CD4-positive, alpha-beta T cell (primary cell): ENCODE data around the gene ZNF385D. TPM values are rescaled to one million over a fixed set of nuclear protein-coding genes. Genes with fewer than 3 reads are reported as not detected.

ENCODE experiments used
- ATAC-seq: fragments of 200-7000 bp; cut with Tn5 transposase; one replicate; pipeline ENCODE4 v1.10.0; 2022; ENCODE audit warnings: mild to moderate bottlenecking; ENCODE audit not compliant: poor library complexity
- CTCF ChIA-PET: fragments of 350-600 bp; sonication (Branson Sonifier 250); formaldehyde crosslinking; loops from one replicate; lab custom pipeline; 2021; ENCODE audit warnings: antibody characterized with exemption, inconsistent platforms; lab: Charles Lee
- POLR2A ChIA-PET: fragments of 350-600 bp; sonication (Branson Sonifier 250); formaldehyde crosslinking; loops from one replicate; lab custom pipeline; 2021; ENCODE audit warnings: antibody characterized with exemption, inconsistent platforms; lab: Charles Lee
- DNase-seq, 14 experiments: peaks; one replicate each; pipeline ENCODE4 v3.0.0-alpha.2; 2013 to 2020; ENCODE audit warnings: mixed read lengths in 2 of 14
- H3K27ac ChIP-seq, 2 donors: one replicate each; pipeline versions ENCODE4 v1.5.1 to v1.7.0; 2013; ENCODE audit warnings: low read length in 2 of 2, low read depth in 1 of 2, mild to moderate bottlenecking in 1 of 2
- H3K27me3 ChIP-seq, 2 experiments: 1 replicate in 1 of 2; 2 replicates in 1 of 2; pipeline versions ENCODE4 v1.6.1 to v1.7.0; 2013; ENCODE audit warnings: low read length in 2 of 2, control low read depth in 1 of 2, mild to moderate bottlenecking in 1 of 2, moderate library complexity in 1 of 2; ENCODE audit not compliant: insufficient read depth in 2 of 2, control insufficient read depth in 1 of 2
- H3K36me3 ChIP-seq: one replicate; pipeline ENCODE4 v1.6.1; 2013; ENCODE audit warnings: low read length, control low read depth; ENCODE audit not compliant: insufficient read depth
- H3K4me1 ChIP-seq: one replicate; pipeline ENCODE4 v1.6.1; 2013; ENCODE audit warnings: low read length, control low read depth; ENCODE audit not compliant: insufficient read depth
- H3K4me3 ChIP-seq: one replicate; pipeline ENCODE4 v1.5.1; 2013; ENCODE audit warnings: mild to moderate bottlenecking, low read length, moderate library complexity
- H3K9me3 ChIP-seq, 2 experiments: 1 replicate in 1 of 2; 2 replicates in 1 of 2; pipeline versions ENCODE4 v1.6.1 to v1.7.0; 2013; ENCODE audit warnings: low read length in 2 of 2, mild to moderate bottlenecking in 2 of 2, control low read depth in 1 of 2, moderate library complexity in 1 of 2; ENCODE audit not compliant: control insufficient read depth in 1 of 2, insufficient read depth in 1 of 2
- H3K27ac Mint-ChIP-seq: one replicate; pipeline ENCODE4 v1.8.0; 2020; ENCODE audit warnings: mixed read lengths
- H3K27me3 Mint-ChIP-seq: one replicate; pipeline ENCODE4 v1.8.0; 2021; ENCODE audit warnings: mixed read lengths
- H3K36me3 Mint-ChIP-seq: one replicate; pipeline ENCODE4 v1.8.0; 2021; ENCODE audit warnings: low read depth, mixed read lengths
- H3K4me1 Mint-ChIP-seq: one replicate; pipeline ENCODE4 v1.8.0; 2021; ENCODE audit warnings: low read depth, mixed read lengths
- H3K4me3 Mint-ChIP-seq: one replicate; pipeline ENCODE4 v1.8.0; 2020; ENCODE audit warnings: mild to moderate bottlenecking, mixed read lengths
- H3K9me3 Mint-ChIP-seq: one replicate; pipeline ENCODE4 v1.8.0; 2020; ENCODE audit warnings: mixed read lengths
- intact Hi-C, 2 experiments: fragments of 100-400 bp; cut with DNase I in 1 of 2; cut with micrococcal nuclease in 1 of 2; formaldehyde crosslinking; loops; one replicate each; pipeline versions ENCODE4 v1.15.1 to v1.9.0; 2023 to 2025; cut with DNase I, micrococcal nuclease
- total RNA-seq, 174 experiments: library from RNA in 2 of 174; stranded (reverse) in 2 of 174; gene quantifications; one replicate each; pipeline ENCODE4 v1.2.3 and lab custom pipeline; 2021 to 2026
- TF ChIP-seq, protein P1 (sequence below): fragments of 200-600 bp; IDR thresholded peaks from one replicate; pipeline ENCODE4 v1.8.0; 2022; ENCODE audit warnings: antibody characterized with exemption, mild to moderate bottlenecking

The ZNF385D gene
- total RNA-seq, 2 experiments from 2014 or later: not detected

DNA sequence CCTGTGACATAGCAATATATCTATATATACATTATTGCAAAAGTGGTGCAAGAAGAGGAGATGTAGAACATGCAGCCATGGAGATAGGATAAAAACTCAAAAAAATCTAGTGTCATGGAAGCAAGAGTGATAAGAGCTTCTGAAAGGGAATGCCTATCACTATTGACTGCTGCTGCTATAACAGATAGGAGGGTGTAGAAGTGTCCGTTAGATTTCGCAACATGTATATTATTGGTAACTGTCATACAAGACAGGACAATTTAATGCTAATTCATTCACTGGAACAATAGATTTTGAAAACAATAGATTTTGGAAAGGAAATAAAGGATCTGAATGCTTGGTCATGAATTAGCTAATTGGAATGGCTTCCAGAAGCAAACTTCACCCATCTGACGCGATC is 224.5 kb downstream of the ZNF385D start:
- no peak overlapping the region for H3K27ac Mint-ChIP-seq
- H3K4me1 Mint-ChIP-seq: no peaks in the 10 kb centered on the region
- DNase-seq (no peak), ATAC-seq (no peak)
- Histone ChIP-seq H3K4me1 (no peaks in the 10 kb centered on the region), H3K27me3 (no peaks in the 10 kb centered on the region), H3K9me3 (no peaks in the 10 kb centered on the region), H3K36me3 (no peaks in the 10 kb centered on the region), H3K4me3 (no peak overlapping the region), H3K27ac (no peak overlapping the region)
- no peaks in the 10 kb centered on the region for H3K27me3 Mint-ChIP-seq
- H3K36me3 Mint-ChIP-seq: no peaks in the 10 kb centered on the region
- intact Hi-C loops: no loop called here
- TF ChIP-seq, protein P1, sequence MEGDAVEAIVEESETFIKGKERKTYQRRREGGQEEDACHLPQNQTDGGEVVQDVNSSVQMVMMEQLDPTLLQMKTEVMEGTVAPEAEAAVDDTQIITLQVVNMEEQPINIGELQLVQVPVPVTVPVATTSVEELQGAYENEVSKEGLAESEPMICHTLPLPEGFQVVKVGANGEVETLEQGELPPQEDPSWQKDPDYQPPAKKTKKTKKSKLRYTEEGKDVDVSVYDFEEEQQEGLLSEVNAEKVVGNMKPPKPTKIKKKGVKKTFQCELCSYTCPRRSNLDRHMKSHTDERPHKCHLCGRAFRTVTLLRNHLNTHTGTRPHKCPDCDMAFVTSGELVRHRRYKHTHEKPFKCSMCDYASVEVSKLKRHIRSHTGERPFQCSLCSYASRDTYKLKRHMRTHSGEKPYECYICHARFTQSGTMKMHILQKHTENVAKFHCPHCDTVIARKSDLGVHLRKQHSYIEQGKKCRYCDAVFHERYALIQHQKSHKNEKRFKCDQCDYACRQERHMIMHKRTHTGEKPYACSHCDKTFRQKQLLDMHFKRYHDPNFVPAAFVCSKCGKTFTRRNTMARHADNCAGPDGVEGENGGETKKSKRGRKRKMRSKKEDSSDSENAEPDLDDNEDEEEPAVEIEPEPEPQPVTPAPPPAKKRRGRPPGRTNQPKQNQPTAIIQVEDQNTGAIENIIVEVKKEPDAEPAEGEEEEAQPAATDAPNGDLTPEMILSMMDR: no peak
- no peak overlapping the region for H3K4me3 Mint-ChIP-seq
- POLR2A ChIA-PET: no interaction called here
- H3K9me3 Mint-ChIP-seq: peaks cover 2% of the 10 kb centered on the region
- CTCF ChIA-PET: no interaction called here

DNA sequence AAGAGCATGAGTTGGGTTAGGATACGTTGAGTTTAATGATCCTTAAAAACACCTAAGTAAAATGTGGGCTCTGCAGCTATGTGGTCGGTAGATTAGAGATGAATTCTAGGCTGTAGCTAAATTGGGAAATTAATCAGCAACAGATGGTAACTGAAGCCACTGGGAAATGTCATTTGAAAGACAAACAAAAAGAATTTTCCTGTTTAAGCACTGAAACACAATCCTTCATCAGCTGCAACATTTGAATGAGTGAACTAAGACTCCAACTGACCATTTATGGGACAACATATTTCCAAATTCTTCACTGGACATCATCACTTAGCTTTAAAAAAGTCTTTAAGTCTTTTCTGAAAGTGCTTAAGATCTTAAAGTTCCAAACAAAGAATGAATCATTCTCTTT is 226.9 kb downstream of the ZNF385D start:
- no peak overlapping the region for H3K4me3 ChIP-seq
- H3K36me3 Mint-ChIP-seq: no peaks in the 10 kb centered on the region
- no peak overlapping the region for H3K27ac ChIP-seq
- no peaks in the 10 kb centered on the region for H3K9me3 ChIP-seq
- intact Hi-C loops: no loop called here
- H3K4me1 Mint-ChIP-seq: no peaks in the 10 kb centered on the region
- H3K9me3 Mint-ChIP-seq: peaks cover 5% of the 10 kb centered on the region
- no peak overlapping the region for H3K27ac Mint-ChIP-seq
- no peak overlapping the region for H3K4me3 Mint-ChIP-seq
- no peaks in the 10 kb centered on the region for H3K27me3 Mint-ChIP-seq
- H3K36me3 ChIP-seq: no peaks in the 10 kb centered on the region
- no peak for ATAC-seq
- CTCF ChIA-PET: no interaction called here
- no peaks in the 10 kb centered on the region for H3K4me1 ChIP-seq
- DNase-seq: no peak
- TF ChIP-seq, protein P1: no peak
- no peaks in the 10 kb centered on the region for H3K27me3 ChIP-seq
- POLR2A ChIA-PET: no interaction called here

DNA sequence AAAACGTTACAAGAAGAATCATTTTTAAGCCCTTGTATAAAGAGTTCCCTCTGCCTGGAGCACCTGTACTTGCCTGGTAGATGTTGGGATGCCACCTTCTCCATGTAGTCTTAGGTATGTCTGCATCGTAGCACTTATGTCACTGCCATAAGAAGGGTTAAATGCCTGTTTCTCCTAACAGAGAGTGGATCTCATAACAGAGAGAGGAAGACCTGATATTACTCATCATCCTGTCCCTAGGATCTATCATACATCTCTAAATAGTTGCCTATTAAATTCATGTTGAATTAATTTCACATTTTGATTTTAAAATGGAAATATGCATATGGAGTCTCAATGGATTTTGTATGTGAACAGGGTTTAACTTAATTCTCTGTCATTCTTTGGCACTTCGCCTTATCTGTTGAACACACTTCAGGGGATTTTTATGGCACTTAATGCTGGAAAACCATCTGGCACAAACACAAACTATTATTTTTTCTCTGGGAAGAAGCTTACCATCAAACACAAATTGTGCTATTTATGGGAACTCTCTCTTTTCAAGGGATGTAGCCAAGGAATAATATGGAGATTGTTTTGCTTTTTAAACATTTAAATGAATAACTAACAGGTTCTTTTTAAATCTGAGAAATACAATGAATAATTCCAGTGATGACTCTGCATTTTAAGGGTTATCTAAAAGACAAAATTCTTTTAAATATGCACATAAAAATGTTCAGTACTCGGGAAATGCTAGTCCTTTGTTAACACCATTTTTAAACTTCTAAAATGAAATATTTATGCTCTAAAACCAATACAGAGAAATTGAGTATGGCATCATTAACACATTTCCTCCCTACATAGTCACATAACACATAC is 230.7 kb downstream of the ZNF385D start:
- Mint-ChIP-seq H3K9me3 (peaks cover 3% of the 10 kb centered on the region), H3K4me1 (no peaks in the 10 kb centered on the region), H3K27me3 (no peaks in the 10 kb centered on the region), H3K36me3 (no peaks in the 10 kb centered on the region), H3K4me3 (no peak overlapping the region), H3K27ac (no peak overlapping the region)
- no peaks in the 10 kb centered on the region for H3K9me3 ChIP-seq
- POLR2A ChIA-PET: no interaction called here
- intact Hi-C loops: no loop called here
- DNase-seq: no peak
- CTCF ChIA-PET: no interaction called here
- no peak overlapping the region for H3K4me3 ChIP-seq
- H3K4me1 ChIP-seq: no peaks in the 10 kb centered on the region
- no peaks in the 10 kb centered on the region for H3K27me3 ChIP-seq
- no peaks in the 10 kb centered on the region for H3K36me3 ChIP-seq
- no peak overlapping the region for H3K27ac ChIP-seq
- TF ChIP-seq, protein P1: no peak
- no peak for ATAC-seq
